ENCODE data around the gene UQCR10.

UQCR10 gene

GRCh38 chr22:29767171-29768051, at the start of gene UQCR10:
Gene UQCR10 (plus strand): TSS chr22:29767369. CDS start chr22:29767399, 30 bp downstream.
- peak; percentile 74 to 90 for DNase-seq (ENCODE audit: low read depth in 2 of 2)

DNA sequence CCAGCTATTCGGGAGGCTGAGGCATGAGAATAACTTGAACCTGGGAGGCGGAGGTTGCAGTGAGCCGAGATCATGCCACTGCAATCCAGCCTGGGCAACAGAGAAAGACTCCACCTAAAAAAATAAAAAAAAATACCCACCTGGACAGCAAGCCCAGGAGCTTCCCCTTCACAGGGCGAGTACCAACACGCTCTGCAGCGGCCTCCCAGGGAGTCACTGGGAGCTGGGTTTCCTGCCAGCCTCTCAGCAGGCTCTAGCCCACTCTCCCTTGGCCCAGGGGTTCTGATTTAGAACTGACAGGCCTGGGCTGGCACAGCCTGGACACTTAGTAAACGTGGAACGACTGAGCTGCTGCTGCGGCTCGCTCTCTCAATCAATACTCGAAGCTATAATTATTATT, 49.4 kb upstream of the UQCR10 start:
- DNase-seq (ENCODE audit: low read depth in 2 of 2) = no peak

DNA sequence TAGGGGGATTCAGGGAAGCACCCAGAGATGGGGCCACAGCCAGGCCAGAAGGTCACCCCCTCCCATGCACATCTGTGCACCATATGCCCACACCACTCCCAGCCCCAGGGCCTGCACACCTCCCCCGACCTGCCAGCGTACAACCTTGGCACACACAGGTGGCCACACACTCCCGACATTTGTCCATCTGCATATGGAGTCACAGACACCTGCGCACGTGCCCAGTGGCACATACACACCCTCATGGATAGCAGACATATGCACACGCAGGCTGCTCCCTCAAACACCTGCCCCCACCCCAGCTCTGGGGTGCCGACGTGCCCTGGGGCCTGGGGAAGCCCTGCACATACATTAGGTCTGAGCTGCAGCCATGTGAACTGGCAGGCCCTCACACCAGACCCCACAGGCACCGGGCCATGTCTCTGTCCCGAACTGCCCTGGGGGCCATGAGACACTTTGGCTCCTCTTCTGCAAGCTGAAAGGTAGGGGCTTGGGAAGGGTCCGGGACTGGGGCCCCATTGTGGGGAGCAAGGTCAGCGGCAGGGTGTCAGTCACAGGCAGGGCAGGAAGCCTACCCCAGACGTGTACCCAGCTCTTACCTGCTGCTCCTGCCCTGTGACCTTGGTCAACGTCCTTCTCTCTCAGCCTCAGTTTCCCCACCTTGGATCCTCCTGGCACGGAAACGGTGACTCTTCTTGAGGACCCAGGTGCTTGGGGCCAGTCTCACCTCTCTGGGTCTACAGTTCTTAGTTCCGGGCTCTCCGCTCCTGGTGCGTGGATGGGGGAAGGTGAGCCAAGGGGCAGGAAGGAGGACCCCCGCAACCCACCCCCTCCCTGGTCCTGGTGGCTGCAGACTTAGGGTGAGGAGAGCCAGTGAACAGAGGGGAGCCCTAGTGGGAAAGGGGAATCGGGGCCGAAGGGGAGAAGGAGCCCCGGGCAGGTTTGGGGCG, 47.9 kb upstream of the UQCR10 start:
- no peak for DNase-seq (ENCODE audit: low read depth in 2 of 2)

DNA sequence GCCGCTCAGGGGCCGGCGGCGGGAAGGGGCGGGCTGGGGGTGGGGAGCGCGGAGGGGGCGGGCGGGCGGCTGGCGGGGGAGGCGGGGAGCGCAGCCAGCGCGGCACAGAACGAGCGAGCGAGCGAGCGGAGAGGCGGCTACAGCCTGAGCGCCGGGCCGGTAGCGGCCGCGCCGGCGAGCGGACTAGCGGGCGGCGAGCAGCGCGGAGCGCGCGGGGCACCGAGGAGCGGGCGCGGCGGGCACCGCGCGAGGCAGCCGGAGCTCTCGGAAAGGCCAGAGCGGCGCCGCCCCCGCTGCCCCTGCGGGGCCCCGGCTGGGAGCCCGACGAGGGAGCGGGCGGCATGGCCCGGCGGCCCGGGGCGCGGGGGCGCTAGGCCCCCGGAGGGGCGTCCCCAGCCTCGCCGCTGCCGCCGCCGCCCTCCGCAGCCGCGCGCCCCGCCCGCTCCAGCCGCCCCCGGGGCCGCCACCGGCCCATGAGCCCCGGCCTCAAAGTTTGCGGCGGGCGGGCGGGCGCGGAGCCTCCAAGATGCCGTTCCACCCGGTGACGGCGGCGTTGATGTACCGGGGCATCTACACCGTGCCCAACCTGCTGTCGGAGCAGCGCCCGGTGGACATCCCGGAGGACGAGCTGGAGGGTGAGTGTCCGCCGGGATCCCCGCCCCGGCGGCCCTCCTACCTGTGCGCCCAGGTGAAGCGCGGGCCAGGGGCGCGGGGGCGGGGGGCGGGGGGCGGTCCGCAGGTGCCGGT, 47.1 kb upstream of the UQCR10 start, which contains the start of gene CABP7:
TSS of gene CABP7 (plus strand) at position 105 of the 747 bp plus-strand sequence. CDS start at position 527, 422 bp downstream.
- DNase-seq (ENCODE audit: low read depth in 2 of 2) = no peak

GRCh38 chr22:29720811-29721323, 46.3 kb upstream of the UQCR10 start:
- DNase-seq (ENCODE audit: low read depth in 2 of 2) = no peak

- DNase-seq (ENCODE audit: low read depth in 2 of 2) = no peak
These were observed 45.0 kb upstream of the UQCR10 start for GRCh38 chr22:29722151-29722550.

DNA sequence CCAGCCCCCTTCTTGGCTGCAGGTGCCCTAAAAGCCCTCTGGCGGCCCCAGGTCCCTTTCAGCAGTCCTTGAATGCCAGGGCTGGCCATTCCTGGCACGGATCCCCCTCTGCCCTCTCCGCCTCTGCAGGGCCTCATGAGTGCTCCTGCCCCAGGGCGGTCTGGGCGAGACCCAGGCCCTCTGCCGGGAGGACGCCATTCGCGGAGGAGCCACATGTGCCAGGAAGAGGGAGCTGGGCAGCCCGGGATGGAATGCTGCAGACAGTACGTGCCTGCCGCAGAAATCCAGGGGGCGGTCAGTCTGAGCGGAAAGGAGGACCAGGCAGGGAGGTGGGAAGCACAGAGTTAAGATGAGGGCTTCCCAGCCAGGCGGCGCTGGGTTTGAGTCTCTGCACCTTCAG, 44.6 kb upstream of the UQCR10 start:
- no peak for DNase-seq (ENCODE audit: low read depth in 2 of 2)

- DNase-seq (ENCODE audit: low read depth in 2 of 2) = no peak
These were observed 43.4 kb upstream of the UQCR10 start for GRCh38 chr22:29723766-29724165.

- DNase-seq (ENCODE audit: low read depth in 2 of 2) = no peak
These were observed 42.3 kb upstream of the UQCR10 start for GRCh38 chr22:29724843-29725242.

GRCh38 chr22:29726106-29726505, 41.1 kb upstream of the UQCR10 start:
- DNase-seq (ENCODE audit: low read depth in 2 of 2) = no peak

DNA sequence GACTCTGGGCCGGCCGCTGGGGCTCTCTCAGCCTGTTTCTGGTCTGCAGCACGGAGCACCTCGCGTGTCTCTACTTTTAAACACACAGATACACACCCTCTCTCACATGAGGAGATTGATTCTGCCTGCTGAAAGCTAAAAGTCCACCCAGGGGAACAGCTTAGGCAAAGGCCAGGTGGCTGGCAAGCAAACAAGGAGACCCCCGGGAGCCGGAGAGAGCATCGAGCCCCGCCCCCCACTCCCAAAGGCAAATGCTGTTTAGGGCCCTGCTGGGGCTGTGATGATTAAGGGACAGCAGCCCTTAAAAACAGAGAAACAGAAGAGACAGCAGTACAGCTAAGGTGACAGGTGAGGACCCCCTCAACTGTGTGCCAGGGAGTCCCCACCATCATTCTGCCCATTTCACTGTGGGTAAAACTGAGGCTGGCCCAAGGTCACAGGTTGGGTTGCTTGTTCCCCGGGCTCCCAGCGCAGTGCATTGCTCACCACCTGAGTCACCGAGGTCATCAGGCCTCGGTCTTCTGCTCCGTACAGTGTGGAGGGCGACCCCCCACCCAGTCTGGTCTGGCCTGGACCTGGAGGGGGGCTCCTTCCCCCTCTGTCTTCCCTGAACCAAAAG, 40.5 kb upstream of the UQCR10 start:
- no peak for DNase-seq (ENCODE audit: low read depth in 2 of 2)

DNA sequence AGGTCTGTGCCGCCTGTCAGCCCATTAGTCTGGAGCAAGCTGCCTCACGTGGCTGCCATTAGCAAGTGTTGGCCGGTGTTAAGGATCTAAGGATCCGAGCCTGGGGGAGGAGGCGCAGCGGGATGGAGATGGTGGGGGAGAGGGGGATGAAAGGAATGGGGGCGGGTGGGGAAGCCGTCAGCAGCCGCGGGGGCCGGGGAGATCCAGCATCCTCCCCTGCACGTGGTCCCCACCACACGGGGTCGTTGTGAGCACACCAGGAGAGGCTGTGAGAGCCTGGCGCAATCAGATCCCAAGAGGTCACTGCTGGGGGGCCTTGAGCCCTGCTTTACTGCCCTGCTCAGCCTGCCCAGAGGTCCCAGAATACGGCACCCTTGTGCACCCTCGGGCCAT, 40.0 kb upstream of the UQCR10 start:
- DNase-seq (ENCODE audit: low read depth in 2 of 2) = no peak

DNA sequence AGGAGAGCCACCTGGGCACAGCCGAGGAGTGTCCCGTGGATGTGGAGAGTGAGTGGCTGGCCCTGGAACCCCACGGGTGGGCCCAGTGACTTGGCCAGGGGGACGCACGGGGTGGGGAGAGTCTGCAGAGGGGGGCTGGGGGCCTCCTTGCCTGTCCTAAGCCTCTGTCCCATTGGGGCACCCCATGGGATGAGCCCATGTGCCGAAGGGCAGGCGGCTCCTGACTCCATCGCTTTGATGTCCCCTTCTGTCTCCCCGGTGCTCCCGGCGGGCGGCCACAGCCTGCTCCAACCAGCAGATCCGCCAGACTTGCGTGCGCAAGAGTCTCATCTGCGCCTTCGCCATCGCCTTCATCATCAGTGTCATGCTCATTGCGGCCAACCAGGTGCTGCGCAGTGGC, 38.0 kb upstream of the UQCR10 start:
- DNase-seq (ENCODE audit: low read depth in 2 of 2) = no peak

GRCh38 chr22:29731058-29731850, 35.9 kb upstream of the UQCR10 start:
- no peak for DNase-seq (ENCODE audit: low read depth in 2 of 2)

GRCh38 chr22:29732883-29733282, 34.3 kb upstream of the UQCR10 start:
- no peak for DNase-seq (ENCODE audit: low read depth in 2 of 2)

- no peak for DNase-seq (ENCODE audit: low read depth in 2 of 2)
These were observed 33.6 kb upstream of the UQCR10 start for GRCh38 chr22:29733362-29734201.

GRCh38 chr22:29734406-29734805, 32.8 kb upstream of the UQCR10 start:
- no peak for DNase-seq (ENCODE audit: low read depth in 2 of 2)

GRCh38 chr22:29734838-29735237, 32.3 kb upstream of the UQCR10 start:
- no peak for DNase-seq (ENCODE audit: low read depth in 2 of 2)

DNA sequence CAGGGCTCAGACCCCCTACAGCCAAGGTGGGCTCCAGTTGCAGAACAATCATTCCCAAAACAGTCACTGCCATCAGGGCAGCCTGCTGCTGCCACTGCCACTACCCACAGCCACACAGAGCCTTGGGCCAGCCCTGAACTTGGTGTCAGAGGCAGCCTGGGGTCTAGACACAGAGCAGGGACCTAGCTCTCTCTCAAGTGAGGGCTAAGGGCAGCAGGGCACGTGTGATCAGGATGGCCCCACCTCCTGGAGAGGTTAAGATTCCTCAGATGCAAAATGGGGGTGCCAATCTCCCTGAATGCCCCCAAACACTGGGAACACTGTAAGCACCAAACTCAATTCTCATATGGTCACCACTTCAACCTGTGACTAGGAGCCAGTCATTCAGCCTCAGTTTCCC, 31.8 kb upstream of the UQCR10 start:
- DNase-seq (ENCODE audit: low read depth in 2 of 2) = no peak

Measured in stimulated activated CD8-positive, alpha-beta memory T cell treated with anti-CD3 and anti-CD28 coated beads, Interleukin-2, amount 100 ng/mL, for 1 hour (primary cell).